Measurements from ENCODE around the gene STK26.
A peak's percentile ranks its signal among the peaks of the same experiment; 100 is the strongest.
"Not testable (repeated sequence)": the region's sequence is repeated elsewhere in the genome, so short reads cannot be mapped to it uniquely, and the experiment has no call there.

Gene STK26

GRCh38 chrX:132022967-132023895 lies at the start of gene STK26:
STK26 (plus strand) TSS chrX:132023302; CDS start chrX:132023618, 316 bp downstream.
- peak; percentile 14 for DNase-seq (ENCODE audit: low spot score)

- DNase-seq (ENCODE audit: low spot score): no peak
Observed at GRCh38 chrX:131975851-131976250, 47.3 kb upstream of the STK26 start.

DNA sequence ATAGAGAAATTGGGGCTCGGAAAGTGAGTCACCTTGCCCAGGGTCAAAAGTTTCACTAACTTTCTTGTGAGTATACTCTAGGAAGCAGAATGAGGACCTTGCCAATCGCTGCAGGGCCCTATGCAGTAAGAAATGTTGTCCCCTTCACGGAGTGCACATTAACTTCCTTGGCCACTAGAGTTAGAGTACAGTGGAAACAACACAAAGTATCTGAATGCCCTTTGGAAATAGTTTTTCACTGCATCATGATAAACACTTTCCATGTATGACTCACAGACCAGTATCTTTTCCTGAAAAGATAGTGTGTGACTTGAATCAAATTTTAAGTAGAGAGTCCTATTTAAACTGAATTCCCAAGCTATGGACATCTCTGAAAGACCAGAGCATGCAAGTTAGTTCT lies 45.5 kb upstream of the STK26 start:
- peak; percentile 29 for DNase-seq (ENCODE audit: low spot score)

GRCh38 chrX:131979116-131979515 lies 44.0 kb upstream of the STK26 start:
- no peak for DNase-seq (ENCODE audit: low spot score)

DNA sequence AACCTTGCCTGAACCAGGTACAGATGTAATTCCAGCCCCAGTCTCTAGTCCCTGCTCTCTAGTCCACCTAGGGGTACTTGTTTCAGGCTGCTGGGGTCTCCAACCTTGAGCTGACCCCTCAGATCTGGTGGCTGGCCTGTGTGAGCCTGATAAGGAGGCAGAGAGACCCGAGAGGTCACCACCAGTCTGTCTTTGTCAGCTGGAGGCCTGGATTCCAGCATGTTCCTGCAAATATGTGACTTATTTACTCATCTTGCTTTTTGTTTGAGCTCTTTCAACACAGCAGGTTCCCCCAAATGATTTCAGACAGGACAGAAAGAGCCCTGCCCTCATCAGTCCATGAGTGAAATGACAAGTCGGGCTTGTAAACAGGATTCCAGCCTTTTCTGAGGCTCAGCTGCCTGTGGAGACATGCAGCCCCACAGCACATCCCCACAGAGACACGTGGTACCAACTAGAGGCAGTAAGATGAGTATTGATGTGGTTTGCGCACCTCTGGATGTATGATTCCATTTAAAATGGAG lies 37.5 kb upstream of the STK26 start:
- no peak for DNase-seq (ENCODE audit: low spot score)

DNA sequence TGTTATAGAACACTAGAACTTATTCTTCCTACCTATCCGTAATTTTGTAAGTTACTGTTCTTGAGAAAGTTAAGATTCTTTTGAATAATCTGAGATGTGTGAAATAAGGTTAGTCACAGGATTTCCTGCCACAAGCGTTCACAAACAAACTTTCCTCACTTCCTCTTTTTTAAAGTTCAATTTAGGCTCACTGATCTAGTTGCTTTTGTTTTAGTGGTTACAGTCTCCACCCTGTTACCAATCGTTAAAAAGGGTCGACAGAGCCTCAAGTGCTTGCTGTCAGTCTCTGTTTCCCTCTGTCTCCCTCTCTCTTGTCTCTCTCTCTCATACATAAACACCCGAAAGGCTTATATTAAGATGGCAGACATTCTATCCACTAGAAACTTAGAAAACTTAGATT lies 35.9 kb upstream of the STK26 start:
- DNase-seq (ENCODE audit: low spot score): no peak

DNA sequence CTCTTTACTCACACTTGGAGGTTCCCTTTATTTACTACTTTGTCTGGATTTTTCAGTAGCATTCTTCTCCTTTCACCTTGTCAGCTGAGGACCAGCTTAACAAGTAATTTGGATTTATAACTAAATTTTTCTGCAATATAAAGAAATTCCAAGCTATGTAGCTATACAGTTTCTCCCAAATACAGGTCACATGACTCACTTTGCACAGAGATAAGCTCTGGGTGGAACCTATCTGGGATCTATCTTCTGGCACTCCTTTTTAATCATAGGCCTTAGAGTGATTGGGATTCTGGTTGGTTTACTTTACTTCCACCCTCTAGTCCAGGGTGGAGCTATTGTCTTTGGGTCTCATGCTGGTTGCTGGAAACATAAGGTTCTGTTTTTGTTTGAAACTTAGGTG lies 34.9 kb upstream of the STK26 start:
- no peak for DNase-seq (ENCODE audit: low spot score)

DNA sequence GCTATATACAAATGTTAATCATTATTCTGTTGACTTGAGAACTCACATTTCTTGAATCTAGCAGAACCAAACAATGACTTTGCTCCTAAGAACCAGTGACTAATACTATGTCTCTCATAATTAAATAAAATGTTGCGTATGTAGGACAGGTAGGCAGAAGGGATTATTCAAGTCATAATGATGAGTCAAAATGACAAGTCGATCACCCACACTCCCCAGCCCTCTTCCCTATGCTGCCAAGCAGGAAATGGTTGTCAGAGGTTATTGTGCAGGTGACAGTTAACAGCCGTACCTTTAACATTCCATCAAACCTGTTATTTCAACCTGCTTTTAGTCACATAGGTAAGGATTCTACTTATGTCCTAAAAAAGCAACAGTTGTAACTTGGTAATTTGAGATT lies 22.0 kb upstream of the STK26 start:
- no peak for DNase-seq (ENCODE audit: low spot score)

GRCh38 chrX:132004728-132005127 lies 18.4 kb upstream of the STK26 start:
- no peak for DNase-seq (ENCODE audit: low spot score)

- no peak for DNase-seq (ENCODE audit: low spot score)
Observed at GRCh38 chrX:132009350-132009749, 13.8 kb upstream of the STK26 start.

GRCh38 chrX:132010213-132010612 lies 12.9 kb upstream of the STK26 start:
- not testable (repeated sequence) for DNase-seq (ENCODE audit: low spot score)

DNA sequence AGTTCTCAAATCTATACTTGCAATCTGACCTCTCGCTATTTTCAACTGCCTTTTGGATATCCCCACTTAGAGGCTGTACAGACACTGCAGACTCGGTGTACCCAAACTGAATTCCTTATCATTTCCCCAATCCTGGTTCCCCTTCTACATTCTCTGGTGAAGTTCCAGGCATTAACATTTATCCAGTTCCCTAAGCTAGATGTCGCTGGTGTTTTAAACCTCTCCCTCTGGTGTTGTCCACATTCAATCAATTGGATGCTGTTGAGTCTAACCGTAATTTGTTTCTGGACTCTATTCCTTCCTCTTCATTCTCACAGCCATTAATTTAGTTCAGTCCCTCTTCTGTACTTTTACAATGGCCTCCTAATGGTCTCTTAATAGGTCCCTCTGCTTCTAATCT lies 7.2 kb upstream of the STK26 start:
- no peak for DNase-seq (ENCODE audit: low spot score)

DNA sequence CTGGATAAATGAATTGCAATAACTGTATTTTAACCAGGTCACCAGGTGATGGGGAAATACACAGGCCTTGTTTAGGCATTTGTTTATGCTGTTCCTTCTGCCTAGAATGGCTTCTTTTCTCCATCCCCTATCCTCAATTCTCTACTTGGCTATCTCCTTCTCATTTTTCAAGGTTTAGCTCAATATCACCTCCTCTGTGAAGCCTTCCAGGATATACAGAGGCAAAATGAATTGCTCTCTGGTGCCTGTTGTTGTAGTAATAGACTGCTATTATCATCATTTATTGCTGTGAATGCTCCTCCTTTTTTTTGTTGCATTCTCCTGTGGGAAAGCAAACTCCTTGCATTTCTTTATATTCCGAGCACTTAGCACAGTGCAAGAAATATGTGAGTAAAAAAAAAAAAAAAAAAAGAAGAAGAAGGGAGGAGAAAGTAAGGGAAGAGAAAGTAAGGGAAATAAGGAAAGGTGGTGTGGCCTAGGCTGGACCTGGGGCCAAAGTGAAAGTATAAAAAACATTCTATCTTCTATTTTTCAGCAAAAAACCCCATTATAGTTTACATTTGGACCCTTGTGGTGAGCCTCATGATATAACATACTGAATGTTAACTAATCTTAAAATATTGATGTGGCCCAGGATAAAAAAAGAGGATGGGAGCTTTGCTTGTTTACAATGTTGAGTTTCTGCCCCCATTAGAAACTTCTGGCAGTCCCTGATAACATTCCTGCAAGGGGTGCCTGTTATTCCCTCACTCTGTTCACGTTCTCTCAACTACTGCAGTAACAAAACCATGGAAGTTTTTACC lies 6.3 kb upstream of the STK26 start:
- no peak for DNase-seq (ENCODE audit: low spot score)

GRCh38 chrX:132017431-132018185 lies 5.5 kb upstream of the STK26 start:
- no peak for DNase-seq (ENCODE audit: low spot score)

DNA sequence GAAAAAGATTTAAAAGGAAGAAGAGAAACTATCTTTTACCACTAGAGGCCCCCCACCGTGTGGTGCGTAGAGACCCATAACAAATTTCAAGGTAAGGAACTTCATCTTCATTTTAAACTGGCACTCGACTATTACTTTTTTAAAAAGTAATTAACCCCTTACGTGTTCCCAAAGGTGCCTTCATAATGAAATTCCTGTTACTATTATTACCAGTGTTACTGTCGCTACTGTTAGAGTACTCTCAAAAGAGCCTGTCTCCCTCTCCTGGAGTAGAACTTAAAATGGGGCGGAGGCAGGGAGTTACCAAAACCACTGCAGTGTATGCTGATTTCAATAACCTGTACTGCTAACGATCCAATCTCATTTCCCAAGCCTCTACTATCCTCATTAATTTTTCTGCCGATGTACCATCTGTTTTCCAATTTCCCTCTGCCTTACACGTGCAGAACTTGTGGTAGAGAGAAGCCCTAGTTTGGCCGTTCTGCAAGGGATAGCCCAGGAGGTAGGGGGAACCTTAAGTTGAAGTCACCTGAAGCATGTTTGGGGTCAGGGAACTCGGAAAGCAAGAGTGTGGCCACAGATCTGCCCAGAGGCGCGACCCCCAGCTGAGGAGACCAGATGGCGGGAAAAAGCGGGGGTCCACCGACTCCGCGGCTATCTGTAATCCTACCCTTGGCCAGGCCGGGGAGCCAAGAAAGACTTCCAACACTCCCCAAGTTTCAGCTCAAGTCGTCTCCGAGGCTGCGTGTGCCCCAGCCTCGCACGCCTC lies 720 bp upstream of the STK26 start:
- no peak for DNase-seq (ENCODE audit: low spot score)

GRCh38 chrX:132023896-132024386 lies 839 bp downstream of the STK26 start:
- DNase-seq (ENCODE audit: low spot score): no peak

- DNase-seq (ENCODE audit: low spot score): no peak
Observed at GRCh38 chrX:132025041-132025440, 1.9 kb downstream of the STK26 start.

DNA sequence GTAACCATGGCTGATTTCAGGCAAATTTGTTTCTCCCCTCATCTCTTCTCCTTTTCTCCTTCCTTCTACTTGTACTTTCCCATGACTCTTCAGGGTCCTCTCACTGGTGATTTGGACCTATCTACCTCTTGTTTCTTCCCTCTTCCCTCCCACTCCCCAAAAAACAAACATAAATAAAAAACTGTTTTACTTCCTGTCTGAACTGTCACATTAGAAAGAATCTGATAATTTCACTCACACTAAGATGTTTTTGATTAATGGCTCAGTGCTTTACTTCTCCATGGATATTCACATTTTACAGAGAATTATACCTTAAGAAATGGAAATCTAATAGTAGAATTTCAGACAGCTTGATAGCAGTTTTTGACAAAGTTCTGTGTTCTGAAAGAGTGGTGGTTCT lies 7.2 kb downstream of the STK26 start:
- no peak for DNase-seq (ENCODE audit: low spot score)

DNA sequence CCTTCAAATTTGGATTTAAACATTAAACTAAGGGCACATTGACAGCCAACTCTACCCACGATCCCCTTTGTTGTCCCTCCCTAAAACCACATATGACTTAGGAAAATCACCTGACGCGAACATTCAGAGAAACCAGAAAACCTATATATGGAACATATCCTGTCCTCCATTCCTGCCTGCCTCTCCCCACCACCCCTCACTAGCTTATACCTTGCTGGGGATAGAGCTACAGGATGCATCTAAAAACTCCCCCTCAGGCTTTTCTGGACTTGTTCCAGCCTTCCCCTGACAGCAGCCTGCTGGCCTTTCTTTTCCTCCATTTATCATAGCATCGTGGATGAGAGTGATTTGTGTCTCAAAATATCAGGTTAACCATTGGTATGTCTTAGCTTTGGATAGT lies 8.8 kb downstream of the STK26 start:
- DNase-seq (ENCODE audit: low spot score): no peak

GRCh38 chrX:132033166-132033565 lies 10.1 kb downstream of the STK26 start:
- no peak for DNase-seq (ENCODE audit: low spot score)

DNA sequence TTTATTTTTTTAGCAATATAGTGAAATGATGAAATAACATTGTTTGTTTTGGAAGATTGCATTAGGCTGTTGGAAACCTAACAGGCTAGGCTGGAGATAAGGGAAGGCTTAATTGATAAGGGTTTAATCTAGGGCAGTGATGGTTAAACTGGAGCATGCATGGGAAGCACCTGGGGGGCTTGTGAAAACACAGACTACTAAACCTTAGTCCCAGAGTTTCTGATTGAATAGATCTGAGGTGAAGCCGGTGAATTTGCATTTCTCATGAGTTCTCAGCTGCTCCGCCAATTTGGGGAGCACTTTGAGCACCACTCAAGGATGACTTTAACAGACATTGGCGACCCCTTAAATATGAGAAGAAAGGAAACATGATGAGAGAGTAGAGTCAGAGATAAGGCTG lies 11.5 kb downstream of the STK26 start:
- DNase-seq (ENCODE audit: low spot score): no peak
